Astrocyte (in vitro differentiated cells and primary cell): ENCODE data around the gene CHMP3.
"Not testable (repeated sequence)": the region's sequence is repeated elsewhere in the genome, so short reads cannot be mapped to it uniquely, and the experiment has no call there.

Experiments used
- EZH2 ChIP-seq: IDR thresholded peaks from 2 replicates; pipeline ENCODE4 v1.6.1; 2012; ENCODE audit warnings: mild to moderate bottlenecking, low read length, inconsistent platforms; ENCODE audit not compliant: insufficient read depth
- TF ChIP-seq, protein P1 (sequence below): IDR thresholded peaks from 2 replicates; pipeline ENCODE4 v1.5.1; 2011; ENCODE audit warnings: low read depth, mild to moderate bottlenecking, inconsistent platforms, low read length, moderate library complexity; ENCODE audit not compliant: insufficient read depth

GRCh38 chr2:86548165-86548912 lies 14.9 kb downstream of the CHMP3 start:
- not testable (repeated sequence) for TF ChIP-seq EZH2
- TF ChIP-seq, protein P1, sequence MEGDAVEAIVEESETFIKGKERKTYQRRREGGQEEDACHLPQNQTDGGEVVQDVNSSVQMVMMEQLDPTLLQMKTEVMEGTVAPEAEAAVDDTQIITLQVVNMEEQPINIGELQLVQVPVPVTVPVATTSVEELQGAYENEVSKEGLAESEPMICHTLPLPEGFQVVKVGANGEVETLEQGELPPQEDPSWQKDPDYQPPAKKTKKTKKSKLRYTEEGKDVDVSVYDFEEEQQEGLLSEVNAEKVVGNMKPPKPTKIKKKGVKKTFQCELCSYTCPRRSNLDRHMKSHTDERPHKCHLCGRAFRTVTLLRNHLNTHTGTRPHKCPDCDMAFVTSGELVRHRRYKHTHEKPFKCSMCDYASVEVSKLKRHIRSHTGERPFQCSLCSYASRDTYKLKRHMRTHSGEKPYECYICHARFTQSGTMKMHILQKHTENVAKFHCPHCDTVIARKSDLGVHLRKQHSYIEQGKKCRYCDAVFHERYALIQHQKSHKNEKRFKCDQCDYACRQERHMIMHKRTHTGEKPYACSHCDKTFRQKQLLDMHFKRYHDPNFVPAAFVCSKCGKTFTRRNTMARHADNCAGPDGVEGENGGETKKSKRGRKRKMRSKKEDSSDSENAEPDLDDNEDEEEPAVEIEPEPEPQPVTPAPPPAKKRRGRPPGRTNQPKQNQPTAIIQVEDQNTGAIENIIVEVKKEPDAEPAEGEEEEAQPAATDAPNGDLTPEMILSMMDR = not testable (repeated sequence)
